ENCODE measurements around the gene UCN2.

DNA sequence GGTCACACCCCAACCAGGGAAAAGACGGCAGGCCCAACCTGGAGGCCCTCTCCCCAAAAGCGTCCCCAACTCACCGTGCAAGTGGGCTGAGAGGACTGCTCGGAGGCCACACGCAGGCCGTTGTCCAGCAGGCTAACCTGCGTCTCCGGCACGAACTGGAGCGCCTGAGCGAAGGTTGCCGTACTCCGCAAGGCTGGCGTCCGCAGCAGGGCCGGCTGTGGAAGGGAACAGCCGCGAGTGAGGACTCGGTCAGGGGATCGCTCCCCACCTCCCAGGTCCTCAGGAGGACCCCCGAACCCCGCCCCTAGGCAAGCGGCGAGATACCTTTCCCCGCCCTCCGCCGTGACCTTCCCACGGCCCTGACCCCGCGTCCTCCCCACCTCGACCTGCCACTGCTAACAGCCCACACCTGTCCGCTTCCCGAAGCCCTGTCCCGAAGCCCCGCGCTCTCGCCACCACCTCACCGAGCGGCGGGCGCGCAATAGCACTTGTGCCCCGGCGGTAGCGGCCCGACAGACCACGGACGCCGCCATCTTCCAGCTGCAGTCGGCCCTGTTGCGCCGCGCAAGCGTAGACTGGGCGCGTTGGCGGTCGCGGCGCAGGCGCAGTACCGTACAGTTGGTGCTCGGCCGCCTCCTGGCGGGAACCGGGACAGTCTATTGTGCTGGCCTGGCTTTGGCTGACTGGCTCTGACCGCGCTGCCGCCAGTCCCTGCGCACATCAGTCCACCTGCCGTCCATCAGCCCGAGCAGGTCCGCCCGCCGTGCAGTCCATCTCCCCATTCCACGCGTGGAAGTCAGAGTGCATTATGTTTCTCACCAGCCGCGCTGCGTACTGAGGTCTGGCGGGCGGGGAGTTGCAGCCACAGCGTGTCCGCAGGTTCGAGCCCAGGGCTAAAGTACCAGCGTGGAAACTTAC lies 45.8 kb upstream of the UCN2 start, which contains the start of gene UQCRC1:
- TF ChIP-seq CTCF (IDR thresholded peaks at IDR 0.05; ENCODE audit: poor library complexity), result peak; percentile 62
- no peak for TF ChIP-seq EZH2phosphoT487 (IDR thresholded peaks at IDR 0.05; ENCODE audit: low read depth, severe bottlenecking, unreplicated experiment)
- TF ChIP-seq EZH2 (IDR thresholded peaks at IDR 0.05; ENCODE audit: borderline replicate concordance), result no peak

Measured in hepatocyte (in vitro differentiated cells).